Stimulated activated CD8-positive, alpha-beta memory T cell treated with anti-CD3 and anti-CD28 coated beads, Interleukin-2, amount 100 ng/mL, for 1 hour (primary cell): ENCODE measurements around the gene ADGRB3.

Experiments
- DNase-seq, 2 donors: peaks; one replicate each; pipeline ENCODE4 v3.0.0-alpha.2; 2020; ENCODE audit warnings: low read depth in 2 of 2

ADGRB3 gene

GRCh38 chr6:68701159-68701558 lies 66.1 kb downstream of the ADGRB3 start:
- no peak for DNase-seq

- no peak for DNase-seq
Measured at GRCh38 chr6:68704485-68704884, 69.4 kb downstream of the ADGRB3 start.

- no peak for DNase-seq
Measured at GRCh38 chr6:68709091-68709490, 74.0 kb downstream of the ADGRB3 start.

GRCh38 chr6:68709882-68710281 lies 74.8 kb downstream of the ADGRB3 start:
- no peak for DNase-seq

GRCh38 chr6:68710496-68710895 lies 75.4 kb downstream of the ADGRB3 start:
- no peak for DNase-seq

GRCh38 chr6:68710916-68711315 lies 75.8 kb downstream of the ADGRB3 start:
- DNase-seq: no peak

GRCh38 chr6:68711386-68712000 lies 76.4 kb downstream of the ADGRB3 start:
- DNase-seq: no peak

- DNase-seq: no peak
Measured at GRCh38 chr6:68716620-68717019, 81.5 kb downstream of the ADGRB3 start.

- no peak for DNase-seq
Measured at GRCh38 chr6:68718385-68719073, 83.4 kb downstream of the ADGRB3 start.

GRCh38 chr6:68719761-68720160 lies 84.7 kb downstream of the ADGRB3 start:
- no peak for DNase-seq

- DNase-seq: no peak
Measured at GRCh38 chr6:68722891-68723527, 87.9 kb downstream of the ADGRB3 start.

GRCh38 chr6:68724060-68724459 lies 89.0 kb downstream of the ADGRB3 start:
- DNase-seq: no peak

GRCh38 chr6:68726337-68726736 lies 91.3 kb downstream of the ADGRB3 start:
- no peak for DNase-seq

GRCh38 chr6:68726992-68727391 lies 91.9 kb downstream of the ADGRB3 start:
- no peak for DNase-seq

GRCh38 chr6:68727699-68728098 lies 92.6 kb downstream of the ADGRB3 start:
- DNase-seq: no peak

- DNase-seq: no peak
Measured at GRCh38 chr6:68728159-68728979, 93.3 kb downstream of the ADGRB3 start.

GRCh38 chr6:68729377-68729903 lies 94.4 kb downstream of the ADGRB3 start:
- DNase-seq: no peak

GRCh38 chr6:68730291-68731054 lies 95.4 kb downstream of the ADGRB3 start:
- DNase-seq: no peak

- no peak for DNase-seq
Measured at GRCh38 chr6:68732423-68732822, 97.3 kb downstream of the ADGRB3 start.

- no peak for DNase-seq
Measured at GRCh38 chr6:68735866-68736265, 100.8 kb downstream of the ADGRB3 start.

GRCh38 chr6:68737061-68737460 lies 102.0 kb downstream of the ADGRB3 start:
- no peak for DNase-seq
